Skeletal muscle satellite cell (primary cell): ENCODE measurements around the gene SP2.

Experiments used
- H3K27me3 ChIP-seq: 2 replicates; pipeline ENCODE4 v1.7.0; 2013; ENCODE audit warnings: low read length; ENCODE audit not compliant: control insufficient read depth, insufficient read depth
- H3K36me3 ChIP-seq: 2 replicates; pipeline ENCODE4 v1.7.0; 2013; ENCODE audit warnings: mild to moderate bottlenecking, control low read depth, low read length; ENCODE audit not compliant: insufficient read depth
- H3K4me1 ChIP-seq: 2 replicates; pipeline ENCODE4 v1.7.0; 2013; ENCODE audit warnings: low read length; ENCODE audit not compliant: control insufficient read depth, insufficient read depth
- H3K4me2 ChIP-seq: 2 replicates; pipeline ENCODE4 v1.7.0; 2013; ENCODE audit warnings: mild to moderate bottlenecking, low read length
- H3K4me3 ChIP-seq: 2 replicates; pipeline ENCODE4 v1.7.0; 2013; ENCODE audit warnings: low read length
- H3K9ac ChIP-seq: 2 replicates; pipeline ENCODE4 v1.7.0; 2013; ENCODE audit warnings: mild to moderate bottlenecking, low read depth, low read length, moderate library complexity
- H3K9me3 ChIP-seq: replicated peaks from 2 replicates; pipeline ENCODE4 v1.7.0; 2013; ENCODE audit warnings: mild to moderate bottlenecking, control low read depth, low read length

Gene SP2

DNA sequence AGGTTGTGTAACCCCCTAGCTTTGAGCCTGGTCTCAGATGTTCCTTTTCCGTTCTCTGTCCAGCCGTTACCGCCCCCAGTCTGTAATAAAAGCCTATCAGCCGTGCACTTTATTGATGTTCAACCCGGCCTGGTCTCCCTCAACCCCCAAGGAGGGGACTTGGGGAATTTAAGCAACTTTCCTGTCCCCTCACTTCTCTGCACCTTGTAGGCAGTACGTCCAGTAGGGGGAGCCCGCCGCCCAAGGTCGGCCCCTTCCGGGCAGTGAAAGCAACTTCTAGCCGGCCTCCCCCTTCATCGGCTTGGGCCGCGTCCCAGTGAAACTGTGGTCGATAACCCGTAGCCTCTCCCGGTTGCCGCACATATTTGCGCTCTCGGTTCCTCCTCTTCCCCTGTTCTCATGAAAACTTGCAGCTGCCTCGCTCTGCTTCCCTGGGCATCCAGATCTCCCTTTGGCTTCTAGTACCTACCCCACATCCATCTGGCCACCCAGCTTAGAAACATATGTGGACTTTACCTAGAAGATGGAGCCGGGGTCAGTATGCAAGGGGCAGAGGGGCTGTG lies 53.2 kb downstream of the SP2 start:
- Histone ChIP-seq H3K9ac (peak overlapping the region; percentile 69), H3K4me3 (peak overlapping the region; percentile 60), H3K9me3 (no peaks in the 10 kb centered on the region), H3K4me2 (peak overlapping the region; percentile 87), H3K36me3 (peaks cover 17% of the 10 kb centered on the region), H3K4me1 (peaks cover 15% of the 10 kb centered on the region), H3K27me3 (no peaks in the 10 kb centered on the region)

DNA sequence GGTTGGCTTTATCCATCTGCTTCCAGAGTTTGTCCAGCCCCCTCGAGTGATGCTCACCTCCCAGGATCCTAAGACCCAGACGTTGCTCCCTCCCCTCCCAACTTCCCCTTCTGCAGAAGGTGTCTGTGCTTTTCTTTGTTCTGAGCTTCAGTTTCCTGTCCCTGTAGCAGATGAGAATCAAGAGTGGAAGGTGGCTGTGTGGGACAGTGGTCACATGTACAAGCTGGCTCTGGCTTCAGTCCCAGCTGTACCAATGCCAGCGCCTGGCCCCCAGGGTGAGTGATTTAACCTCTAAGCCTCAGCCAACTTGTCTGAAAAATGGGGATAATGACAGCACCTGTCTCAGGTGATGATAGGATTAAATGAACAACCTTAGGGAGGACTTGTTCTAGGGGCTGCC lies 53.9 kb downstream of the SP2 start:
- Histone ChIP-seq H3K9me3 (no peaks in the 10 kb centered on the region), H3K9ac (peak overlapping the region; percentile 69), H3K4me1 (peaks cover 15% of the 10 kb centered on the region), H3K4me2 (no peak overlapping the region), H3K36me3 (peaks cover 17% of the 10 kb centered on the region), H3K27me3 (no peaks in the 10 kb centered on the region), H3K4me3 (no peak overlapping the region)

DNA sequence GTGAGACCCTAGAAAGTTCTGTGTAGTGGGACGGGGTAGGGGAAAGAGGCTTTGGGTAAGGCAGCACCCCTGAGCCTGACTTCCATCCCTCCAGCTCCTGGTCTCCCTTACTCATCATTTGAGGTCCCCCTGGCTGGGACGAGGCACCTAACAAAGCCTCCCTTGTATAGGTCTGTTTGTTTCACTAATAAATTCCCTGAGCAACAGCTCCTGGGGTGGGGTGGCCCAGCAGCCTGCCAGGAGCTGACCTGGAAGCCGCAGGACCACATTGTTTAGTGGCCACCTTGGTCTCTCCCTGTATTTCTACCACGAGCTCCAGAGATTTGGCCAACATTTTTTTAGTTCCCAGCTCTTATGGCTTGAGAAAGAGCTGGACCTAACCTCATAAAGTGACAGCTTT lies 54.4 kb downstream of the SP2 start:
- peaks cover 17% of the 10 kb centered on the region for H3K36me3 ChIP-seq
- no peak overlapping the region for H3K9ac ChIP-seq
- no peak overlapping the region for H3K4me2 ChIP-seq
- no peaks in the 10 kb centered on the region for H3K9me3 ChIP-seq
- no peak overlapping the region for H3K4me3 ChIP-seq
- peaks cover 15% of the 10 kb centered on the region for H3K4me1 ChIP-seq
- H3K27me3 ChIP-seq = no peaks in the 10 kb centered on the region

DNA sequence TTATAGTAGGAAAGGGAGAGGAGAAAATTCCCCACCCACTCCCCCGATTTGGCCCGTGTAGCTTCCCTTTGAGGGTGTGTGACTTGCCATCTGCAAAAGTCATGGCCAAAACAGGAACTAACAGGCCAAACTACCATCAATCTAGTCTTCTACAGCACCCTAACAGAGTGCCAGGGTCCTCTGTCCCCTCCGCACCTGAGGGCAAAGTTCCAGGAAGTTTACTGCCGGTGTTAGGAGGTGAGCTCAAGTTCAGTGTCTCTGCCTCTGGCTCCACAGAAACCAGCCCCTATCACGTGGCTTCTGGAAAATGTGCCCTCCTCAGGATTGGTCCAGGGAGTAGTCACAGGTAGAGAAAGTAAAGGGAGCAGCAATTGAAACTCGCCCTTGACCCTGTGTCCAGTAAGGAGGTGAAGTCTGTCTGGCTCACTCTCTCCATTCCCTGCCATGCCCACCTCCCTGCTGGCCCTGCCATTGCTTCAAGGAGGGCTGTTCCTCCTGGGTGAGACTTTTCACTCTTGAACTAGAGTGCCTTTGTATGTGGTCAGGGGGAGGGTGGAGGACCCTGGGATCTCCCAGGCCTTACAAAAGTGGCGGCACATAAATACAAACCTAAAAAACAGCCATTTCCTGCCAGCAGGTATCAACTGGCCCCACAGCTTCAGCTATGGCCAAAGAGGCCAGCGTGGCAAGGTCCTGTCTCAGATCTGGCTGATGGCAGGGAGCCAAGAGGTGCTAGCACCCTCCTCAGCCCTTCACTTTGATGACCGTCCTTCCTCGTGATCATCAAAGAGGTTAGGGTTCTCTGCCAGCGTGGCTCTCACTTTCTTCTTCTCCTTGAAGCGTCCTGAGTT lies 56.4 kb downstream of the SP2 start:
- no peaks in the 10 kb centered on the region for H3K9me3 ChIP-seq
- no peak overlapping the region for H3K4me3 ChIP-seq
- peaks cover 5% of the 10 kb centered on the region for H3K36me3 ChIP-seq
- H3K9ac ChIP-seq = no peak overlapping the region
- peaks cover 13% of the 10 kb centered on the region for H3K4me1 ChIP-seq
- no peak overlapping the region for H3K4me2 ChIP-seq
- peaks cover under 1% of the 10 kb centered on the region for H3K27me3 ChIP-seq

DNA sequence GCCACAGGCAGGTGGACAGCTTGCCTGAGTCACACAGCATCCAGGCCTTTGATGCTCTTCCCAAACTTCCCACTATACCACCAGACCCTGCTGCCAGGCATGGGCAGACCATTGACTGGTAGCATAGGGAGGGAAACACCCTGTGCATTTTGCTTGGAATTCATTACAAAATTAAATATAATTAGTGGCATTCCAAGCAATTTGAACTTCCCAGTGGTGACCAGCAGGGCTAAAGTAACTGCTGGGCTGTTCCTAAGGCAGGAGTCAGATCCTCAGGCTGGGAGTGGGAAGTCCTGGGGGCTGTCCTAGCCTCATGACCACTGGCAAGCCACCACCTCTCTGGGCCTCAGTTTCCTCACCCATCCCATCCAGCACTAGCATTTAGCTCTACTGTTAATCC lies 57.9 kb downstream of the SP2 start:
- no peaks in the 10 kb centered on the region for H3K9me3 ChIP-seq
- H3K4me3 ChIP-seq = no peak overlapping the region
- H3K9ac ChIP-seq = no peak overlapping the region
- H3K36me3 ChIP-seq = no peaks in the 10 kb centered on the region
- peaks cover 8% of the 10 kb centered on the region for H3K4me1 ChIP-seq
- peaks cover 16% of the 10 kb centered on the region for H3K27me3 ChIP-seq
- H3K4me2 ChIP-seq = no peak overlapping the region

DNA sequence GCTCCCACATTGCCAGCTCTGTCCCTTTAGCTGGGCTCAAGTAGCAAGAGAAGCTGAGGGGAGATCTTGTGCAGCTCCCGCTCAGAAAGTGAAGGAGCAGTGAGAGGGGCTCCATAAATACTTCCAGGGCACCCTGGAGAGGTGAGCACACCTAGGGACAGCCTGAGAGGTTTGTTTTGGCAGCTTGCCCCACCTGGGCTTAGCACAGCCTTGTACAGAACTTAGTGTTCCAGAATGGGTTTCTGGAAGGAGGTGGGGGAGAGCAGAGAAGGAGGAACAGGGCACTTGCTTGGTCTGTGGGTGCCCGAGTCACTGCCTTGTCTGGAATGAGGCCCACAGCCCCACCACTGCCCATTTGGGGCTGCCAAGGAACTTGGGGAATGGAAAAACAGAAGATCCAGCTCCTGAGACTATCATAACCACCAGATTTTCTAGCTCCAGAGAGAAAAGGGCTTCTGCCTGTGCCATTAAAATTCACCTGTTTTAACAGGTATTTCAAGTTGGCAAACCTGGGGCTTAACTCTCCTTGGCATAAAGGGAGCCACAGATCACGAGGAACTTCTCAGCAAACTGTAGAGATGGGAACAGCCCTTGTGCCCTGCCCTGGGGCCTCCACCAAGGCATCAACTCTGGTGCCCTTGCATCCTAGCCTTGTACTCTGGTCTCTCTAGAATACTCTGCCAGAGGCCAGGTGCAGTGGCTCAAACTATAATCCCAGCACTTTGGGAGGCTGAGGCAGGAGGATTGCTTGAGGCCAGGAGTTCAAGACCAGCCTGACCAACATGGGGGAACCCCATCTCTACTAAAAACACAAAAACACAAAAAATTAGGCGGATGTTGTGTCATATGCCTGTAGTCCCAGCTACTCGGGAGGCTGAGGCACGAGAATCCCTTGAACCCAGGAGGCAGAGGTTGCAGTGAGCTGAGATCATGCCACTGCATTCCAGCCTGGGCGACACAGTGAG lies 59.7 kb downstream of the SP2 start:
- H3K4me2 ChIP-seq = no peak overlapping the region
- H3K36me3 ChIP-seq = no peaks in the 10 kb centered on the region
- no peaks in the 10 kb centered on the region for H3K4me1 ChIP-seq
- peaks cover 22% of the 10 kb centered on the region for H3K27me3 ChIP-seq
- no peak overlapping the region for H3K9ac ChIP-seq
- H3K9me3 ChIP-seq = no peaks in the 10 kb centered on the region
- no peak overlapping the region for H3K4me3 ChIP-seq

DNA sequence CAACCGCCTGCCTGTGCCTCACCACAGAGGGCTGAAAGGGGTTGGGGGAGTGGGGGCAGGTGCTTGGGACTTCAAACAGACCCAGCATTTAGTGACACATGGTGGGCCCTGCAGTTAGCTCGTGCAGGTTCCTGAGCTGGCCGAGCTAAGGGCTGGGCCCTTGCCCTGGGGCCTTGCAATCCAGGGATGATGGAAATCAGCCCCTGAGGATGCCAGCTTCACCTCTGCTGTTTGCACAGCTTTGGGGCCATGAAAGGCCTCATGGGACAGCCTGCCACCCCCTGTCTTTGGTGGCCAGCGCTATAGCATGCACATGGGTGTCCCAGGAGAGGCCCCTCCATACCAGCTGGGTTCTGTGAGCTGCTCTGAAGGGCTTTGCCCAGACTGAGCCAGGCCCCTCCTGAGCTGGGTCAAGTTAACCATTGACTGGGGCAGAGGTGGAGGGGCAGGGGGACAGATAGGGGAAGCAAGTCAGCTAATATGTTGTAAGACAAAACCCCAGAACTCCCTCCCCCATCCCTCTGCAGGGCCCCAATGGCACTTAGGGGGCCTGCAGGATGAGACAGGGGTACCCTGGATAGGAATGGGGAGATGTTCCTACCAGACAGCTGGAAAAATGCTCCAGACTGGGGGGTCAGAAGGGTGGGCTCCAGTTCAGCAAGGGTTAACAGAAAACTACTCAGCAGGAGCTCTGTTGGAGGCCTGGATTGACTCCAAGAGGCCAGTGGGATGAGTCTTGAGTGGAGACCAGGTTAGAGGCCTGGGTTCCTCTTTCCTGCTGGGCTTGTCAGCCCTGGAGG lies 61.0 kb downstream of the SP2 start:
- peaks cover 32% of the 10 kb centered on the region for H3K27me3 ChIP-seq
- H3K9ac ChIP-seq = no peak overlapping the region
- no peak overlapping the region for H3K4me3 ChIP-seq
- no peaks in the 10 kb centered on the region for H3K36me3 ChIP-seq
- H3K4me2 ChIP-seq = no peak overlapping the region
- H3K9me3 ChIP-seq = no peaks in the 10 kb centered on the region
- no peaks in the 10 kb centered on the region for H3K4me1 ChIP-seq

DNA sequence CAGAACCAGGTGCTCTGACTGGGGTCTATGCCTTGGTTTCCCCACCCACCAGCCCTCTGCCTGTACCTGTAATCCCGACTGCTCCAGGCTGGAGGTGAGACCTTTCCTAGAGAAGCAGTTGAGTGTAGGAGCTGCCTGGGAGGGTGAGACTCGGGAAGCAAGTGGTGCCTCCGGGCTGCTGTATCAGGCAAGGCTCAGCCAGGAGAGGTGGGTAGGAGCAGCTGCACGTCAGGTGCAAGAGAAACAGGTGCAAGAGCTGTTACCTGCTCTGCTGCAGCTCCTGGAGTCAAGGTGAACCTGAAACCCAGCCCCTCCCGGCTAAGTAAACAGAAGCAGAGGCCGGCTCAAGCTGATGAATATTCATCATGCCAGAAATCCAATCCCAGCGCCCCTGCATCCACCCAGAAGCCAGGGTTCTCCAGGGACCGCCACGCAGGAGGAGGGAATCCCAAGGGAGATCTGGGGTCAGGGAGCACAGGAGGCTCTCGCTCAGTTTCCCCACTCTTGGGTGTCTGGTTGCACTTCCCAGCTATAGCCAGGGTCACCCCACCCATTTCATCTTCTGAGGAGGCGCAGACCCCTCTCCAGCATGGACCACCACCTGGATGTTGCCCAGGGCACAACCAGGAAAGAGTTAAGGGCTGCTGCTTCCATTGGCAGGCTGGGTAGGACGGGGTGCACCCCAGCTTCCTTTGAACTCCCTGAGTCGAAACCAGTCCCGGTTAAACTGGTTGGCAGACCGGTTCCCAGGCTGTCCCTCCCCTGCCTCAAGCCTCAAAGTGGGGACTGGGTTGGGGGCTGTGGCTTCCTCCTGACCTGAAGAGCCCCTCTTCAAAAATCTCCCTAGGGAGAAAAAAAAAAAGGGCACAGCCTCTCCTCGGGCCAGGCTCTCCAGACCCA lies 61.8 kb downstream of the SP2 start, which contains the start of gene PRR15L:
Gene PRR15L (minus strand): TSS at position 293 of the 900 bp plus-strand sequence. CDS start 4,649 bp downstream, outside the sequence.
- Histone ChIP-seq H3K27me3 (peaks cover 32% of the 10 kb centered on the region), H3K36me3 (no peaks in the 10 kb centered on the region), H3K4me3 (no peak within 1 kb of the TSS), H3K4me1 (no peaks in the 10 kb centered on the region), H3K4me2 (no peak within 1 kb of the TSS), H3K9me3 (no peaks in the 10 kb centered on the region), H3K9ac (no peak within 1 kb of the TSS)

DNA sequence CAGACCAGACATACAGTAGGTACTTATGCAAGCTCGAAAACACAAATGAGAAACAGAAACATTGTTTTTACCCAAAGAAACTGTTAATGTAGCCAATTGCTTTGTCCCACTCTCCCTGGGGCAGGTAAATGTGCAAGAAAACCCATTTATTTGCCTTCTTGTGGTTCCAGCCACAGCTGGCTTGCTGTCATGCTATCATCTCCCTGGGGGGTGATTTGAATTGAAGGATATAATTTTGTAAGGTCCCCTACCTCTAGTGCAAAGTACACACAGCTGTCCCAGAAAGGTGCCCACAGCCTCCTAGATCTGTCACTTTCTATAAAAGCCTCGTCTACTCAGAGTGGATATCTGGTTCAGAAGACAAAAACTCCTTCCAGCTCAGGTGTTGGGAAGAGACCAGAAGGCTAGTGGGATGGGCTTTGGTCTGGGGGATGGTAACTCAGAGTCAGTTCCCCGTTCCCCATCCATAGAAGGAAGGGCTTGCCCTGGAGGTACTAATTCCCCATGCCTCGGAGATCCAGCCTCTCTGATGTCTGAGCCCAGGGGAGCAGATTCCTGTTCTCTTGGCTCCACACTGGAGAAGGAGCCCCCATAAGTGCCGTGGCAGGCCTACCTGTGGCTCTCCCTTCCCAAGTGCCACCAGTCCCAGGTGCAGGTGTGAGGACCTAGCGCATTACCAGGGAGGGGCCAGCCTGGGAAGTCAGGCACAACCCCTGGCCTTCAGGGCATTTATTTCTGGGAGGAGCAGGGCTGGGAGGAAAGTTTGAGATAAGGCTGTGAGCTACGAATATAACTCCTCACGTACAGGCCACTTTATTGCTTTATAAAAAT lies 64.0 kb downstream of the SP2 start:
- H3K36me3 ChIP-seq = no peaks in the 10 kb centered on the region
- H3K9me3 ChIP-seq = no peaks in the 10 kb centered on the region
- H3K4me2 ChIP-seq = no peak overlapping the region
- no peak overlapping the region for H3K9ac ChIP-seq
- peaks cover 32% of the 10 kb centered on the region for H3K27me3 ChIP-seq
- no peaks in the 10 kb centered on the region for H3K4me1 ChIP-seq
- H3K4me3 ChIP-seq = no peak overlapping the region
